ENCODE data around the gene TMEM120A.

Gene TMEM120A

GRCh38 chr7:75948179-75948578 is 46.2 kb downstream of the TMEM120A start:
- Mint-ChIP-seq H3K4me3 (no peak overlapping the region), H3K9me3 (no peaks in the 10 kb centered on the region), H3K27ac (peak overlapping the region; percentile 13), H3K4me1 (no peaks in the 10 kb centered on the region), H3K27me3 (no peaks in the 10 kb centered on the region), H3K36me3 (no peaks in the 10 kb centered on the region)
- CTCF ChIA-PET: no interaction called here
- no peak for DNase-seq

GRCh38 chr7:75946207-75946855 is 48.1 kb downstream of the TMEM120A start:
- H3K27ac Mint-ChIP-seq: no peak overlapping the region
- H3K27me3 Mint-ChIP-seq: no peaks in the 10 kb centered on the region
- H3K4me3 Mint-ChIP-seq: no peak overlapping the region
- no peaks in the 10 kb centered on the region for H3K36me3 Mint-ChIP-seq
- no peak for DNase-seq
- H3K4me1 Mint-ChIP-seq: no peaks in the 10 kb centered on the region
- no peaks in the 10 kb centered on the region for H3K9me3 Mint-ChIP-seq
- CTCF ChIA-PET: no interaction called here

- no peak overlapping the region for H3K27ac Mint-ChIP-seq
- DNase-seq: no peak
- H3K36me3 Mint-ChIP-seq: no peaks in the 10 kb centered on the region
- H3K27me3 Mint-ChIP-seq: no peaks in the 10 kb centered on the region
- no peaks in the 10 kb centered on the region for H3K4me1 Mint-ChIP-seq
- CTCF ChIA-PET: no interaction called here
- no peaks in the 10 kb centered on the region for H3K9me3 Mint-ChIP-seq
- H3K4me3 Mint-ChIP-seq: no peak overlapping the region
Measured at GRCh38 chr7:75945297-75946168, 48.9 kb downstream of the TMEM120A start.

GRCh38 chr7:75944507-75944906 is 49.9 kb downstream of the TMEM120A start:
- Mint-ChIP-seq H3K4me3 (no peak overlapping the region), H3K9me3 (no peaks in the 10 kb centered on the region), H3K27ac (no peak overlapping the region), H3K27me3 (no peaks in the 10 kb centered on the region), H3K4me1 (no peaks in the 10 kb centered on the region), H3K36me3 (no peaks in the 10 kb centered on the region)
- CTCF ChIA-PET: no interaction called here
- no peak for DNase-seq

GRCh38 chr7:75943864-75944263 is 50.5 kb downstream of the TMEM120A start:
- no peak for DNase-seq
- CTCF ChIA-PET: no interaction called here
- Mint-ChIP-seq H3K4me1 (no peaks in the 10 kb centered on the region), H3K36me3 (no peaks in the 10 kb centered on the region), H3K4me3 (no peak overlapping the region), H3K9me3 (no peaks in the 10 kb centered on the region), H3K27me3 (no peaks in the 10 kb centered on the region), H3K27ac (no peak overlapping the region)

- DNase-seq: no peak
- H3K36me3 Mint-ChIP-seq: no peaks in the 10 kb centered on the region
- no peaks in the 10 kb centered on the region for H3K4me1 Mint-ChIP-seq
- no peak overlapping the region for H3K27ac Mint-ChIP-seq
- H3K4me3 Mint-ChIP-seq: no peak overlapping the region
- no peaks in the 10 kb centered on the region for H3K27me3 Mint-ChIP-seq
- CTCF ChIA-PET: no interaction called here
- no peaks in the 10 kb centered on the region for H3K9me3 Mint-ChIP-seq
Measured at GRCh38 chr7:75938921-75939320, 55.5 kb downstream of the TMEM120A start.

- no peaks in the 10 kb centered on the region for H3K9me3 Mint-ChIP-seq
- H3K4me1 Mint-ChIP-seq: no peaks in the 10 kb centered on the region
- CTCF ChIA-PET: no interaction called here
- no peaks in the 10 kb centered on the region for H3K27me3 Mint-ChIP-seq
- H3K4me3 Mint-ChIP-seq: no peak overlapping the region
- no peak for DNase-seq
- H3K36me3 Mint-ChIP-seq: no peaks in the 10 kb centered on the region
- no peak overlapping the region for H3K27ac Mint-ChIP-seq
Measured at GRCh38 chr7:75937958-75938786, 56.2 kb downstream of the TMEM120A start.

Data from activated naive CD4-positive, alpha-beta T cell treated with anti-CD3 and anti-CD28 coated beads, Interleukin-2, amount 10 ng/mL, durations not matched to agents 7 days and 5 days (primary cell).